Endothelial cell of umbilical vein (primary cell): Measurements from ENCODE around the gene KCNS3. TPM values are rescaled to one million over a fixed set of nuclear protein-coding genes. Genes with fewer than 3 reads are reported as not detected.
A peak's percentile ranks its signal among the peaks of the same experiment; 100 is the strongest.

Experiments
- BruUV-seq: library from RNA; stranded (reverse); fragments of 400-500 nt; replicated peaks from 2 replicates; lab custom pipeline; 2021; lab: Mats Ljungman, UMichigan
- CTCF ChIA-PET: fragments of 300-600, 350-600 bp; sonication (Branson Sonifier 250); formaldehyde crosslinking; loops from one replicate; lab custom pipeline; 2021; ENCODE audit warnings: antibody characterized with exemption, inconsistent platforms; lab: Charles Lee
- POLR2A ChIA-PET: fragments of 300-600, 350-600 bp; sonication (Branson Sonifier 250); formaldehyde crosslinking; loops from one replicate; lab custom pipeline; 2021; ENCODE audit warnings: antibody characterized with exemption, inconsistent platforms; lab: Charles Lee
- DNase-seq: peaks from one replicate; pipeline ENCODE4 v3.0.0-alpha.2; 2011; ENCODE audit warnings: low read depth, low spot score
- FAIRE-seq: peaks from 2 replicates; lab custom pipeline; 2011; peaks lifted over from hg19 to GRCh38; lab: Jason Lieb, UNC
- H2AFZ ChIP-seq: 2 replicates; pipeline ENCODE4 v1.6.0; 2012; ENCODE audit warnings: low read depth, low read length, control low read depth, inconsistent platforms
- H3K27ac ChIP-seq: 2 replicates; pipeline ENCODE4 v1.5.1; 2011; ENCODE audit warnings: low read depth, mild to moderate bottlenecking, control low read depth, low read length, moderate library complexity; ENCODE audit not compliant: insufficient read depth
- H3K27me3 ChIP-seq, 2 experiments: 2 replicates each; pipeline versions ENCODE4 v1.6.0 to v1.6.1; 2011; ENCODE audit warnings: low read length in 2 of 2, mixed read lengths in 1 of 2; ENCODE audit not compliant: control insufficient read depth in 2 of 2, insufficient read depth in 2 of 2
- H3K36me3 ChIP-seq, 2 experiments: 2 replicates in 1 of 2; 3 replicates in 1 of 2; pipeline ENCODE4 v1.5.1; 2011; ENCODE audit warnings: low read length in 2 of 2, mild to moderate bottlenecking in 1 of 2, moderate library complexity in 1 of 2; ENCODE audit not compliant: control insufficient read depth in 2 of 2, insufficient read depth in 2 of 2; ENCODE audit errors: extremely low read depth in 1 of 2
- H3K4me1 ChIP-seq: 3 replicates; pipeline ENCODE4 v1.5.1; 2011; ENCODE audit warnings: mild to moderate bottlenecking, low read length; ENCODE audit not compliant: control insufficient read depth, insufficient read depth; ENCODE audit errors: extremely low read depth
- H3K4me2 ChIP-seq: 2 replicates; pipeline ENCODE4 v1.6.1; 2011; ENCODE audit warnings: low read length, control low read depth, mixed read lengths; ENCODE audit not compliant: insufficient read depth
- H3K4me3 ChIP-seq, 3 experiments: fragments of 200-600 bp in 1 of 3; sonication (generic), shearing (Covaris generic) in 1 of 3; replicated peaks in 1 of 3; 2 replicates each; pipeline ENCODE4 v1.5.1; 2011 to 2016; ENCODE audit warnings: control low read depth in 3 of 3, low read length in 3 of 3, mild to moderate bottlenecking in 2 of 3, inconsistent platforms in 1 of 3, low read depth in 1 of 3, moderate library complexity in 1 of 3; ENCODE audit not compliant: insufficient read depth in 1 of 3
- H3K79me2 ChIP-seq: 2 replicates; pipeline ENCODE4 v1.6.0; 2012; ENCODE audit warnings: low read length, inconsistent platforms; ENCODE audit not compliant: control insufficient read depth, insufficient read depth
- H3K9ac ChIP-seq: replicated peaks from 2 replicates; pipeline ENCODE3; 2011; ENCODE audit warnings: low read length, control low read depth; ENCODE audit not compliant: insufficient read depth; ENCODE audit errors: extremely low read depth
- H3K9me1 ChIP-seq: replicated peaks from 3 replicates; pipeline ENCODE4 v1.6.0; 2011; ENCODE audit warnings: mild to moderate bottlenecking, low read length; ENCODE audit not compliant: control insufficient read depth, insufficient read depth; ENCODE audit errors: extremely low read depth
- H3K9me3 ChIP-seq: replicated peaks from 2 replicates; pipeline ENCODE4 v1.5.1; 2012; ENCODE audit warnings: low read length, inconsistent platforms; ENCODE audit not compliant: control insufficient read depth, insufficient read depth
- H4K20me1 ChIP-seq: replicated peaks from 2 replicates; pipeline ENCODE3; 2011; ENCODE audit warnings: mild to moderate bottlenecking, low read length; ENCODE audit not compliant: control insufficient read depth, insufficient read depth; ENCODE audit errors: extremely low read depth
- CTCF ChIP-seq, 2 donors: IDR thresholded peaks; 1 replicate in 1 of 2; 2 replicates in 1 of 2; pipeline ENCODE4 v1.5.1; 2011; ENCODE audit warnings: low read length in 2 of 2, mild to moderate bottlenecking in 2 of 2, moderate library complexity in 2 of 2, control low read depth in 1 of 2, inconsistent platforms in 1 of 2, low read depth in 1 of 2; ENCODE audit not compliant: insufficient read depth in 1 of 2; ENCODE audit errors: extremely low read depth in 1 of 2
- EZH2 ChIP-seq: IDR thresholded peaks from 2 replicates; pipeline ENCODE4 v1.6.1; 2012; ENCODE audit warnings: borderline replicate concordance, low read depth, mild to moderate bottlenecking, moderate library complexity, low read length, inconsistent platforms; ENCODE audit not compliant: severe bottlenecking
- FOS ChIP-seq: IDR thresholded peaks from 2 replicates; pipeline ENCODE4 v1.6.1; 2011; ENCODE audit warnings: mild to moderate bottlenecking, low read length, moderate library complexity, borderline replicate concordance; ENCODE audit not compliant: insufficient read depth
- GATA2 ChIP-seq: IDR thresholded peaks from 2 replicates; pipeline ENCODE4 v1.7.0; 2011; ENCODE audit warnings: low read depth, mild to moderate bottlenecking, moderate library complexity, mixed read lengths, low read length; ENCODE audit not compliant: insufficient read length, insufficient read depth
- JUN ChIP-seq: IDR thresholded peaks from 2 replicates; pipeline ENCODE4 v1.6.1; 2011; ENCODE audit warnings: borderline replicate concordance, low read depth; ENCODE audit not compliant: insufficient read length, insufficient read depth
- MAX ChIP-seq: IDR thresholded peaks from 2 replicates; pipeline ENCODE4 v1.6.1; 2011; ENCODE audit not compliant: insufficient read depth, insufficient read length
- MYC ChIP-seq: IDR thresholded peaks from one replicate; pipeline ENCODE4 v1.6.1; 2011; ENCODE audit warnings: mild to moderate bottlenecking, low read depth, low read length
- POLR2A ChIP-seq: IDR thresholded peaks from 2 replicates; pipeline ENCODE4 v1.6.1; 2012; ENCODE audit warnings: low read depth, mild to moderate bottlenecking, control low read depth, low read length
- POLR2AphosphoS5 ChIP-seq: IDR thresholded peaks from 2 replicates; pipeline ENCODE4 v1.6.1; 2012; ENCODE audit warnings: low read depth, mild to moderate bottlenecking, control low read depth, low read length, moderate library complexity; ENCODE audit not compliant: insufficient read depth
- dilution Hi-C: fragments of 300-500 bp; cut with MboI; formaldehyde crosslinking; loops from one replicate; pipeline ENCODE4 v1.15.0; 2019; ENCODE audit warnings: low sequenced_read_pairs; ENCODE audit not compliant: extremely low pct_ligation_motif_present
- intact Hi-C: fragments of 100-400 bp; cut with micrococcal nuclease; formaldehyde crosslinking; loops from one replicate; pipeline ENCODE4 v1.10.0; 2022
- polyA plus RNA-seq, 4 experiments: library from polyadenylated mRNA; depleted of rRNA in 3 of 4; stranded (reverse) in 3 of 4; unstranded in 1 of 4; fragments of >200 nt; gene quantifications; 2 replicates each; pipeline versions ENCODE4 v1.2.1 to v1.2.3, GENCODE V29; 2011 to 2012; ENCODE audit warnings: missing spikeins in 1 of 4
- total RNA-seq: library from RNA; stranded (reverse); gene quantifications from 2 replicates; pipeline ENCODE4 v1.2.3, GENCODE V29; 2021

KCNS3 gene
- total and polyA plus RNA-seq, 2 donors (not counting 3 experiments of a cell fraction or from before 2014, with no cell fraction given) = 0.75 to 2.4 TPM

GRCh38 chr2:17835516-17835915 lies 43.0 kb upstream of the KCNS3 start:
- no peak for DNase-seq
- no peaks in the 10 kb centered on the region for H3K4me1 ChIP-seq
- peak; percentile 28 for FAIRE-seq
- dilution Hi-C loops = no loop called here
- H3K9me3 ChIP-seq = no peaks in the 10 kb centered on the region
- BruUV-seq = no TSS peak
- ChIA-PET CTCF (interaction anchor here (1.2 kb wide), 1 partner anchor 13 kb away, joined by 3 read pairs; no protein-coding TSS in a partner anchor), POLR2A (no interaction called here)
- H3K27me3 ChIP-seq = peaks cover 10 to 22% of the 10 kb centered on the region in 2 experiments
- no peak overlapping the region for H3K9ac ChIP-seq
- no peak for TF ChIP-seq POLR2AphosphoS5
- no peak for TF ChIP-seq FOS
- no peak for TF ChIP-seq JUN
- no peak for TF ChIP-seq EZH2
- no peak for TF ChIP-seq CTCF (IDR thresholded peaks at IDR 0.05; ENCODE audit: extremely low read depth in 1 of 2, insufficient read depth in 1 of 2, low read depth in 1 of 2, low read length in 2 of 2)
- no peak for TF ChIP-seq MYC
- no peak for TF ChIP-seq MAX
- no peak for TF ChIP-seq GATA2
- TF ChIP-seq POLR2A = no peak
- H2AFZ ChIP-seq = no peak overlapping the region
- H3K4me2 ChIP-seq = no peak overlapping the region
- no peak overlapping the region for H3K27ac ChIP-seq
- no peak overlapping the region for H3K4me3 ChIP-seq
- H3K36me3 ChIP-seq = no peaks in the 10 kb centered on the region
- intact Hi-C loops = no loop called here
- no peaks in the 10 kb centered on the region for H4K20me1 ChIP-seq
- H3K79me2 ChIP-seq = no peaks in the 10 kb centered on the region
- H3K9me1 ChIP-seq = no peaks in the 10 kb centered on the region
